CD4-positive, alpha-beta T cell treated with Interleukin-17A for 1 hour (primary cell): ENCODE results near the gene ATF6.

ENCODE experiments used
- DNase-seq: peaks from one replicate; pipeline ENCODE4 v3.0.0-alpha.2; 2020

The ATF6 gene

DNA sequence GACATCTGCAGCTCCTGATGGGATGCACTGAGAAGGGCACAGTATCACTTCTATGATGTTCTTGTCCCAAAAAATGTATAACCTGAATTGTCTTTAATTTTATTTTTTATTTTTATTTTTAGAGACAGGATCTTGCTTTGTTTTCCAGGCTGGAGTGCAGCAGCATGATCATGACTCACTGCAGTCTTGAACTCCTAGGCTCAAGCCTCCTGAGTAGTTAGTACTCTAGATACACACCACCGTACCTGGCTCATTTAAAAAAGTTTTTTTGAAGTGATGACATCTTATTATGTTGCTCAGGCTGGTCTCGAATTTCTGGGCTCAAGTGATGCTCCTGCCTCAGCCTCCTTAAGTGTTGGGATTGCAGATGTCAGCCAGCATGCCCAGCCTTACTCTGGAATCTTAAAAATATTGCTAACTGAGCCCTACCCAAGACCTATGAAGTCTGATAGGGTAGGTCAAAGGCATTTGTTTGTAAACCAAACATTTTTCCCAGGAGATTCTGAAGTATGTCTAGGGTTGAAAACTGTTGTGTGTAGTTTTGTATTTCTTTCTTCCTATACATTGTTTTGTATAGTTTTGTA is 68.9 kb downstream of the ATF6 start:
- DNase-seq: no peak

GRCh38 chr1:161836018-161836417 is 69.9 kb downstream of the ATF6 start:
- no peak for DNase-seq

GRCh38 chr1:161838362-161838761 is 72.2 kb downstream of the ATF6 start:
- no peak for DNase-seq

GRCh38 chr1:161838885-161839284 is 72.8 kb downstream of the ATF6 start:
- no peak for DNase-seq

GRCh38 chr1:161839591-161839990 is 73.5 kb downstream of the ATF6 start:
- no peak for DNase-seq

DNA sequence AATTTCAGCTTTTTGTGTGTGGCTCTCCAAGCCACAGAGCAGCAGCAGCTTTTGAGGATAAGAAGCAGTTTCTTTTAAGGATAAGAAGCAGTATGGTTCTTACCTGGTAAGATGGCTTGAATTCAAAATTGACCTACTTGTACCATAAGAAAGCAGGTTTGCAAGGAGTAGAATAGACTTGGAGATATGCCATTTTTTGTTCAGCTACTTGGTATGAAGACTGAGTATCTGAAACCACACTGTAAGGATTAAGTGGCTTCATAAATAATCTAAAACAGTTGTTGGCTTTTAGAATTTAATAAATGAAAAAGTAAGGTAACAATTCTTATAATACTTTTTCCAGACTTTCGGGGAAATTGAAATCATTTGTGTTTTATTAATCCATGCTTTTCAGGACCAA is 74.2 kb downstream of the ATF6 start:
- no peak for DNase-seq

DNA sequence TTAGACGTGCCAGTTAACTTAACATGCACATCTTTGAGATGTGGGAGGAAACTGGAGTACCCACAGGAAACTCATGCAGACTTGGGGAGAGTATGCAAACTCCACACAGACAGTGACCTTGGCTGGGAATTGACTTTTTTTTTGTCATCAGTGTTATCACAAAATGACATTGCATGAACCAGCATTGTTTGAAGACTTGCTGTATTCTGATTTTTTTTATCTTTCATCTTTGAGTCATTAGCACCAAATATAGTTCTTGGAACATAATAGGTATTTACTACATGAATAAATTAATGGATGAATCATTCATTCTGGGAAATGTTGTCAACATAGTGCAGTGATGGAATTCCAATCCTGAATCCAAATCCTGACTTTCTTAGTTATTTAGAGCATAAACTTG is 77.0 kb downstream of the ATF6 start:
- DNase-seq: no peak

GRCh38 chr1:161844696-161845095 is 78.6 kb downstream of the ATF6 start:
- no peak for DNase-seq

GRCh38 chr1:161848676-161849075 is 82.6 kb downstream of the ATF6 start:
- no peak for DNase-seq

DNA sequence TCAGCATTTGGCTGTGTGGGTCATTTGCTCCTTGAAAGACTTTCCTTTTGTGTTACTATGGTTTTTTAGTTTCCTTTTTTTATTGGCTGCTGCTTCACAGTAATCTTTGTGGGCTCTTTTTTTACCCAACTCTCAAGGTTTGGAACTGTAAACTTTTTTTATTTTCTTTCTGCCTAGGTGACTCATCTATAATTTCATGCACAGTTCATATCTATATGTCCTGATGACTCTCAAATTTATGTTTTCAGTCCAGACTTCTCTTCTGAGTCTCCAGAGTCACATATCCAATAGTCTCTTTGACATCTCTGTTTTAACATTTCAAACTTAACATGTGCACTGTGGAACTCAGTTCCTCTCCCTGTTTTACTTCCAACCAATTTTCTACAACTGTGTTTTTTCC is 83.4 kb downstream of the ATF6 start:
- DNase-seq: no peak

DNA sequence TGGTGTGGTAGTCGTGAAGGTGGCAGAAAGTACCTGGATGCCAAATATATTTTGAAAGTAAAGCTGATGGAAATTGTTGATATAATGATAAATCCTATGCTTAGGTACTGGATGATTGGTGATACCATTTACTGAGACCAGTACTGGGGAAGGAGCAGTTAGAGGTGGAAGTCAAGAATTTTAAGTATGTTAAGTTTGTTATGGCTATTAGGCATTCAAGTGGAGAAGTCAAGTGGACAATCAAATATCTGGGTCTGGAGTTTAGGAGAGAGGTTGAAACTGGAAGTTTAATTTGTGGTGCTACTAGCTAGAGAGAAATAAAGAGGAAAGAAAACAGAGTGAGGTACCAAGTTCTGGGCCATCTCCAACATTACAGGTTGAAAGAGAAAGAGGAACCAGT is 89.1 kb downstream of the ATF6 start:
- DNase-seq: no peak

DNA sequence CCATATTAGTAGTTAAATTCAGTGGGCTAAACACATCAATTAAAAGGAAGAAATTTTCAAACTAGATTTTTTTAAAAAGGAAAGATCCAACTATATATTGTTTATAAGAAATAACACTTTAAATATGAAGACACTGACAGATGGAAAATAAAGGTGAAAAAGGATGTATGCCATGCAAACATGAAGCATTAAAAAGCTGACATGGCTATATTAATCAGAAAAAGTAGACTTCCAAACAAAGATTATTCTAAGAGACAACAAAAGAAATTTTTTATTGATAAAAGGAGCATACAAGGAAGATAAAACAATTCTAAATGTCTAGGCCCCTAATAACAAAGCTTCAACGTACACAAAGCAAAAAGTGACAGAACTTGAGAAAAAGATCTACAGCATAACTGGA is 92.2 kb downstream of the ATF6 start:
- no peak for DNase-seq

- DNase-seq: no peak
Observed at GRCh38 chr1:161863549-161863948, 97.4 kb downstream of the ATF6 start.

GRCh38 chr1:161864577-161864976 is 98.5 kb downstream of the ATF6 start:
- DNase-seq: peak; percentile 23

- no peak for DNase-seq
Observed at GRCh38 chr1:161866241-161866640, 100.1 kb downstream of the ATF6 start.

GRCh38 chr1:161868832-161869231 is 102.7 kb downstream of the ATF6 start:
- DNase-seq: no peak

DNA sequence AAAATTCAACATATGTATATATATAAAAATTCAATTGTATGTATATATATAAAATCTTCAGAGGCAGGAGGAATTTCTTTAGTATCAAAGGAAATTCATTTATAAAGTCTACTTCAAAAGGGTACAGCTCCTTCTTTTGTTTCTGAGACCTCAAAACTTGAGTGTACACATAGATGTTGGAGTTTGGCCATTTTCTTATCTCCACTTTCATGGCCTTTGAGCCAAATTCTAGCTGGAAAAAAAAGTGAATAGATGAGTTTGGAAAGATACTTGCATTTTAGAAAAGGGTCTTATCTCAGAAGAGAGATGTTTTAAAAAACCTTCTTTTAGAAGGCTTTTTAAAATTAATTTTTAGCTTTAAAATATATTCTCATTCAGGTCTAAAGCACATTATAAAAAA is 103.2 kb downstream of the ATF6 start:
- DNase-seq: no peak

- no peak for DNase-seq
Observed at GRCh38 chr1:161872506-161872905, 106.4 kb downstream of the ATF6 start.

DNA sequence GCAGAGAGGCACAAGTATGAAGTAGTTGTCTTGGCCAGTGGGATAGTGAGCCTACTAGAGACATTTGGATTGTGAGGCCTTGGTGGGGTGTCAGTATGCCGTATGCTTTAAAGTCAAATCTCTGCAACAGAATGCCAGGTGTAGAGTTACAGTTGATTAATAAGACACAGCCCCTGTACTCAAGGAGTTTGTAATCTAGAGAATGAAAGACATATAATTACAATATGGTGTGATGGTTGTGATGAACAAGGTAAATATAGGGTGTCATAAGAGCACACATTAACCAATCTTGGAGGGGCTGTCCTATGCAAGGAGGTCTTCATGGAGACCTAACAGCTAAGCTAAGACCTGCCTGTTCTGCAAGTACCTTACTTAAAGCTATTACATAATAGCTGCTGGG is 113.1 kb downstream of the ATF6 start:
- no peak for DNase-seq

DNA sequence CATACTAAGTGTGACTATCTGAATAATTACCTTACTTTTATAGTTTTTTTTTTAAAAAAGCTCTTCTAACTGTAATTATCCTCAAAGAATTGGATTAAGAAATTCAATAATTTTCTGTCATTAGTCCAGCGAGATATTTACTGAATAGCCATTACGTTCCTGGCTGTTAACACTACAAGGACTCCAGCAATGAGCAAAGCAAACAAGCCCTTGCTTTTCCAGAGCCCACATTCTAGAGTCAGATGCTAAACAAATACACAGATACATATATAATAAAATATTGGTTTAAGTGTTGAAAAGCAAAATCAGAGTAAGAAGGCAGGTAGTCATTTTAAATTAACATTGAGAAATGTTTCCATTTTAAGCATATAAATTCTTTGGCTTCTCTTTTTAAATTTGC is 118.4 kb downstream of the ATF6 start:
- DNase-seq: no peak

- DNase-seq: no peak
Observed at GRCh38 chr1:161885003-161885402, 118.9 kb downstream of the ATF6 start.

DNA sequence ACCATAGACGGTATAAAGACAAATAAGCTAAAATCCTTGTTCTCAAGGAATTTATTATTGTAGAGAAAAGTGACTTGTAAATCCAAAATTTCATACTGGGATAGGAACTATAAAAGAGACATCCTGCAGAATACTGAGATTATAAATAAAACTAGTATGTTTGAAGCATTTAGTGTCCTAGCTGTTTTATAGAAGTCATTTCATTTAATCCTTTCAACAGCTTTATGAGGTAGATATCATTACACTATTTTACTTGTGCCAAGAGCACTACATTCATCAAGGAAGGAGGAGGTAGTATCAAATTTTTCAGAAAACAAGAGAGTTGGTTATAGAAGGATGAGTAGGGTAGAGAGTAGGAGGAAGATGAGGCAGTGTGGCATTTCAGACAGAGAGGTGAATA is 119.6 kb downstream of the ATF6 start:
- DNase-seq: no peak

GRCh38 chr1:161886589-161886988 is 120.5 kb downstream of the ATF6 start:
- DNase-seq: no peak

DNA sequence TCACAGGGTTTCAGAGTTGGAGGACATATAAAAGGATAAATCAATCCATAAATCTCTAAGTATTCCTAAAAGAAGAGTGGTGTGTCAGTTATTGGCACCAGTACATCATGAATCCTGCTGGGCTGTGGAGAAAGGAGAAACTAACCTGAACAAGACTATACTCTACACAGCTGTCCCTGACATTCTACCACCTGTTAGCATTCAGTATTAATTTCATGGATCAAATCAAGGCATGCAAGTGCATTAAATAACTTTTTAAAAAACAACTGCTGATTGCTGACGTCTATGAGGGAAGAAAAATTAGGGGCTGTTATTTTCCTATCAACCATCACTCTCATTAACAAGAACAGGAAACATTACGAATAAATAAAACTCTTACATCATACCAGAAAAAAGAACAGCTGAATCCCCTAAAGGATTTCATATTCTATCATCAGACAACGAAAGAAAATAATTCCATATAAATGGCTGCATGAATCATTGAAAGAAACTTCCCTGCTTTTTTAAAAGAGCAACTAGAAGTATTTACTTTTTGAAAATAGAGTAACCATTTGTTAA is 121.7 kb downstream of the ATF6 start:
- DNase-seq: no peak

DNA sequence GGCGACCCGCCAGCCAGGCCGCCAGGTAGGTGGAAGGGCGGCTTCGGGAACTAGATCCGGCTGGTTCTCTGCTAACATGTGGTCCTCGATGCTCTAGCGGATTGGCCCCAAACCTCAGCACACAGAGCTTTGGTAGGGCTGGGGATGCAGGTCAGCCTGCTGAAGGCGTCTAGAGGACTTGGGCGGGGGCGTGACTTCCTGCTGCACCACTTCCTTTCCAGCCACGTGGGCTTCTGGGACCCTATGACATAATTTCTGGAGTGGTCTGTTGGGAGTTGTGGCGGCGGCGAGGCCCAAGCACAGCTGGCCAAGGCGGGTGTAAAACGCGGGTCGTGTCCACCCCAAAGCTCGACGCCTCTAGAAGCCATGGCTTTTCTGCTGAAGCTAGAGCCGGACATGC is 124.5 kb downstream of the ATF6 start:
- no peak for DNase-seq

- no peak for DNase-seq
Observed at GRCh38 chr1:161899091-161899490, 133.0 kb downstream of the ATF6 start.
